ENCODE measurements around the gene CPD. TPM values are rescaled to one million over a fixed set of nuclear protein-coding genes. Genes with fewer than 3 reads are reported as not detected.

The CPD gene
- total RNA-seq, 2 experiments from 2014 or later = 26.2 to 30.7 TPM

- DNase-seq = no peak
- H3K4me3 ChIP-seq (ENCODE audit: low read length) = no peak overlapping the region
- Mint-ChIP-seq H3K36me3 (ENCODE audit: low read depth) (peaks cover 53% of the 10 kb centered on the region), H3K4me1 (ENCODE audit: low read depth) (peaks cover 28% of the 10 kb centered on the region), H3K27me3 (no peaks in the 10 kb centered on the region), H3K9me3 (no peaks in the 10 kb centered on the region), H3K27ac (no peak overlapping the region), H3K4me3 (no peak overlapping the region)
- POLR2A ChIA-PET = interaction anchor here (1.4 kb wide), 1 partner anchor 12 kb away, joined by 4 read pairs; the partner anchor contains the start of gene CPD
- CTCF ChIA-PET = no interaction called here
- TF ChIP-seq, protein P1, sequence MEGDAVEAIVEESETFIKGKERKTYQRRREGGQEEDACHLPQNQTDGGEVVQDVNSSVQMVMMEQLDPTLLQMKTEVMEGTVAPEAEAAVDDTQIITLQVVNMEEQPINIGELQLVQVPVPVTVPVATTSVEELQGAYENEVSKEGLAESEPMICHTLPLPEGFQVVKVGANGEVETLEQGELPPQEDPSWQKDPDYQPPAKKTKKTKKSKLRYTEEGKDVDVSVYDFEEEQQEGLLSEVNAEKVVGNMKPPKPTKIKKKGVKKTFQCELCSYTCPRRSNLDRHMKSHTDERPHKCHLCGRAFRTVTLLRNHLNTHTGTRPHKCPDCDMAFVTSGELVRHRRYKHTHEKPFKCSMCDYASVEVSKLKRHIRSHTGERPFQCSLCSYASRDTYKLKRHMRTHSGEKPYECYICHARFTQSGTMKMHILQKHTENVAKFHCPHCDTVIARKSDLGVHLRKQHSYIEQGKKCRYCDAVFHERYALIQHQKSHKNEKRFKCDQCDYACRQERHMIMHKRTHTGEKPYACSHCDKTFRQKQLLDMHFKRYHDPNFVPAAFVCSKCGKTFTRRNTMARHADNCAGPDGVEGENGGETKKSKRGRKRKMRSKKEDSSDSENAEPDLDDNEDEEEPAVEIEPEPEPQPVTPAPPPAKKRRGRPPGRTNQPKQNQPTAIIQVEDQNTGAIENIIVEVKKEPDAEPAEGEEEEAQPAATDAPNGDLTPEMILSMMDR (IDR thresholded peaks at IDR 0.05) = no peak
- no peaks in the 10 kb centered on the region for H3K4me1 ChIP-seq (ENCODE audit: insufficient read depth, low read length)
- H3K36me3 ChIP-seq (ENCODE audit: insufficient read depth, low read length) = peaks cover 26% of the 10 kb centered on the region
- H3K9me3 ChIP-seq (ENCODE audit: control insufficient read depth in 1 of 2, insufficient read depth in 1 of 2, low read length in 2 of 2) = no peaks in the 10 kb centered on the region
- intact Hi-C loops (cut with DNase I, micrococcal nuclease) = no loop called here
- H3K27me3 ChIP-seq (ENCODE audit: control insufficient read depth in 1 of 2, insufficient read depth in 2 of 2, low read length in 2 of 2) = no peaks in the 10 kb centered on the region
- no peak for ATAC-seq (ENCODE audit: poor library complexity)
- H3K27ac ChIP-seq (ENCODE audit: low read depth in 1 of 2, low read length in 2 of 2) = no peak overlapping the region
Measured at GRCh38 chr17:30391534-30391933, 12.8 kb downstream of the CPD start.

DNA sequence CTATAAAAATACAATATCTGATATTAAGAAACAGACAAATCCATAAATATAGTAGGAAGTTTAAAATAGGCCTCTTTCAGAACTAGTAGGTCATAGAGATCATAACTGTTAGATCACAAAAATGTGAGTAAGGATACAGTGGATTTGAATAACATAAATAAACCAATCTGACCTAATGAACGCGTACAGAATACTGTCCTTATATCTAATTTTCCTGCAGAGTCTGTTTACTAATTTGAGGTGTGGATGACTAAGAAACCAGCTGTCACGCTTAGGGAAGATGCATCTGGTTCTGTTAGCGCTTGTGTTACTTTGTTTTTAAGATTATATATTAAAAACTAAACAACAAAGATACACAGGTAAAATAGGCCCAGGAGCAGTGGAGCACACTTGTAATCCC, 14.8 kb downstream of the CPD start:
- ChIA-PET CTCF (no interaction called here), POLR2A (no interaction called here)
- no peak overlapping the region for H3K27ac Mint-ChIP-seq
- intact Hi-C loops (cut with DNase I, micrococcal nuclease) = no loop called here
- DNase-seq (no peak), ATAC-seq (ENCODE audit: poor library complexity) (no peak)
- Histone ChIP-seq H3K4me3 (ENCODE audit: low read length) (no peak overlapping the region), H3K27me3 (ENCODE audit: control insufficient read depth in 1 of 2, insufficient read depth in 2 of 2, low read length in 2 of 2) (no peaks in the 10 kb centered on the region), H3K9me3 (ENCODE audit: control insufficient read depth in 1 of 2, insufficient read depth in 1 of 2, low read length in 2 of 2) (no peaks in the 10 kb centered on the region), H3K27ac (ENCODE audit: low read depth in 1 of 2, low read length in 2 of 2) (no peak overlapping the region), H3K4me1 (ENCODE audit: insufficient read depth, low read length) (no peaks in the 10 kb centered on the region), H3K36me3 (ENCODE audit: insufficient read depth, low read length) (peaks cover 15% of the 10 kb centered on the region)
- peaks cover 43% of the 10 kb centered on the region for H3K36me3 Mint-ChIP-seq (ENCODE audit: low read depth)
- H3K4me3 Mint-ChIP-seq = no peak overlapping the region
- H3K27me3 Mint-ChIP-seq = no peaks in the 10 kb centered on the region
- TF ChIP-seq, protein P1 (IDR thresholded peaks at IDR 0.05) = no peak
- H3K9me3 Mint-ChIP-seq = no peaks in the 10 kb centered on the region
- H3K4me1 Mint-ChIP-seq (ENCODE audit: low read depth) = peaks cover 32% of the 10 kb centered on the region

GRCh38 chr17:30393911-30394867, 15.5 kb downstream of the CPD start:
- TF ChIP-seq, protein P1 (IDR thresholded peaks at IDR 0.05) = no peak
- H3K4me1 Mint-ChIP-seq (ENCODE audit: low read depth) = peaks cover 32% of the 10 kb centered on the region
- H3K4me3 Mint-ChIP-seq = no peak overlapping the region
- no peaks in the 10 kb centered on the region for H3K4me1 ChIP-seq (ENCODE audit: insufficient read depth, low read length)
- POLR2A ChIA-PET = no interaction called here
- no peak overlapping the region for H3K4me3 ChIP-seq (ENCODE audit: low read length)
- CTCF ChIA-PET = interaction anchor here (0.7 kb wide), 1 partner anchor 806 kb away, joined by 4 read pairs; no protein-coding TSS in a partner anchor
- peaks cover 43% of the 10 kb centered on the region for H3K36me3 Mint-ChIP-seq (ENCODE audit: low read depth)
- H3K27ac ChIP-seq (ENCODE audit: low read depth in 1 of 2, low read length in 2 of 2) = no peak overlapping the region
- no peak for ATAC-seq (ENCODE audit: poor library complexity)
- H3K27me3 Mint-ChIP-seq = no peaks in the 10 kb centered on the region
- peaks cover 11% of the 10 kb centered on the region for H3K36me3 ChIP-seq (ENCODE audit: insufficient read depth, low read length)
- DNase-seq = no peak
- no peaks in the 10 kb centered on the region for H3K9me3 ChIP-seq (ENCODE audit: control insufficient read depth in 1 of 2, insufficient read depth in 1 of 2, low read length in 2 of 2)
- H3K27ac Mint-ChIP-seq = no peak overlapping the region
- H3K27me3 ChIP-seq (ENCODE audit: control insufficient read depth in 1 of 2, insufficient read depth in 2 of 2, low read length in 2 of 2) = no peaks in the 10 kb centered on the region
- intact Hi-C loops (cut with DNase I, micrococcal nuclease) = no loop called here
- no peaks in the 10 kb centered on the region for H3K9me3 Mint-ChIP-seq

Data from CD4-positive, alpha-beta T cell (primary cell).